Activated effector memory CD4-positive, alpha-beta T cell treated with anti-CD3 and anti-CD28 coated beads, Interleukin-2, amount 50 U/mL, for 16 hours (primary cell): ENCODE data around the gene MORC2.

ENCODE experiments used
- DNase-seq: peaks from one replicate; pipeline ENCODE4 v3.0.0-alpha.2; 2020

Gene MORC2

GRCh38 chr22:30948930-30949342 lies 19.6 kb downstream of the MORC2 start:
- no peak for DNase-seq

- no peak for DNase-seq
Observed at GRCh38 chr22:30947816-30948454, 20.6 kb downstream of the MORC2 start.

GRCh38 chr22:30947173-30947815 lies 21.3 kb downstream of the MORC2 start:
- DNase-seq: no peak

- DNase-seq: no peak
Observed at GRCh38 chr22:30946354-30946753, 22.2 kb downstream of the MORC2 start.

- no peak for DNase-seq
Observed at GRCh38 chr22:30945653-30946052, 22.9 kb downstream of the MORC2 start.

- DNase-seq: no peak
Observed at GRCh38 chr22:30944986-30945385, 23.6 kb downstream of the MORC2 start.

- peak; percentile 82 for DNase-seq
Observed at GRCh38 chr22:30943368-30943767, 25.2 kb downstream of the MORC2 start.

GRCh38 chr22:30941363-30941740 lies 27.2 kb downstream of the MORC2 start:
- no peak for DNase-seq

GRCh38 chr22:30940685-30941362 lies 27.8 kb downstream of the MORC2 start:
- peak; percentile 79 for DNase-seq

- DNase-seq: no peak
Observed at GRCh38 chr22:30934053-30934452, 34.5 kb downstream of the MORC2 start.

- DNase-seq: no peak
Observed at GRCh38 chr22:30933457-30933856, 35.1 kb downstream of the MORC2 start.

GRCh38 chr22:30932661-30933060 lies 35.9 kb downstream of the MORC2 start:
- no peak for DNase-seq

GRCh38 chr22:30931541-30932300 lies 36.9 kb downstream of the MORC2 start:
- no peak for DNase-seq

- DNase-seq: no peak
Observed at GRCh38 chr22:30930228-30930627, 38.3 kb downstream of the MORC2 start.

GRCh38 chr22:30928401-30928800 lies 40.2 kb downstream of the MORC2 start:
- no peak for DNase-seq

GRCh38 chr22:30927806-30928205 lies 40.8 kb downstream of the MORC2 start:
- no peak for DNase-seq

- DNase-seq: no peak
Observed at GRCh38 chr22:30926706-30927105, 41.9 kb downstream of the MORC2 start.

- no peak for DNase-seq
Observed at GRCh38 chr22:30925667-30926066, 42.9 kb downstream of the MORC2 start.

GRCh38 chr22:30923168-30923900 lies 45.2 kb downstream of the MORC2 start:
- no peak for DNase-seq

GRCh38 chr22:30922151-30922611 lies 46.4 kb downstream of the MORC2 start:
- peak; percentile 93 for DNase-seq

- no peak for DNase-seq
Observed at GRCh38 chr22:30921108-30921507, 47.5 kb downstream of the MORC2 start.

- peak; percentile 94 for DNase-seq
Observed at GRCh38 chr22:30920407-30920806, 48.2 kb downstream of the MORC2 start.

GRCh38 chr22:30919973-30920372 lies 48.6 kb downstream of the MORC2 start:
- DNase-seq: no peak
